ENCODE measurements around the gene ZNF263.

DNA sequence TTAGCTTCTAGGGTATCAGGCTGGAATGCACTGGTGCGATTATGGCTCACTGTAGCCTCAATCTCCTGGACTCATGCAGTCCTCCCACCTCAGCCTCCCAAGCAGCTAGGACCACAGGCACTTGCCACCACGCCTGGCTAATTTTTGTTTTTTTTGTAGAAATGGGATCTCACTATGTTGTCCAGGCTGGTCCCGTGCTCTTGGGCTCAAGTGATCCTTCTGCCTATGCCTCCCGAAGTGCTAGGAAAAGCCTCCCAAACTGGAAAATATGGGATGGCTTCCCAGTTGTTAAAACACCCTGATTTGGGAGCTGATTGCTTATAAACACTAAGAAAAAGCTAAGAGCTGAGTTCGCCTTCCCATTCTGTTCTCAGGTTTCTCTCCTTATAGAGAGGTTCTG lies 6.6 kb upstream of the ZNF263 start:
- TF ChIP-seq, protein P1, sequence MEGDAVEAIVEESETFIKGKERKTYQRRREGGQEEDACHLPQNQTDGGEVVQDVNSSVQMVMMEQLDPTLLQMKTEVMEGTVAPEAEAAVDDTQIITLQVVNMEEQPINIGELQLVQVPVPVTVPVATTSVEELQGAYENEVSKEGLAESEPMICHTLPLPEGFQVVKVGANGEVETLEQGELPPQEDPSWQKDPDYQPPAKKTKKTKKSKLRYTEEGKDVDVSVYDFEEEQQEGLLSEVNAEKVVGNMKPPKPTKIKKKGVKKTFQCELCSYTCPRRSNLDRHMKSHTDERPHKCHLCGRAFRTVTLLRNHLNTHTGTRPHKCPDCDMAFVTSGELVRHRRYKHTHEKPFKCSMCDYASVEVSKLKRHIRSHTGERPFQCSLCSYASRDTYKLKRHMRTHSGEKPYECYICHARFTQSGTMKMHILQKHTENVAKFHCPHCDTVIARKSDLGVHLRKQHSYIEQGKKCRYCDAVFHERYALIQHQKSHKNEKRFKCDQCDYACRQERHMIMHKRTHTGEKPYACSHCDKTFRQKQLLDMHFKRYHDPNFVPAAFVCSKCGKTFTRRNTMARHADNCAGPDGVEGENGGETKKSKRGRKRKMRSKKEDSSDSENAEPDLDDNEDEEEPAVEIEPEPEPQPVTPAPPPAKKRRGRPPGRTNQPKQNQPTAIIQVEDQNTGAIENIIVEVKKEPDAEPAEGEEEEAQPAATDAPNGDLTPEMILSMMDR (conservative IDR thresholded peaks at IDR 0.05) = no peak
- TF ChIP-seq ZFX (IDR thresholded peaks at IDR 0.05) = no peak

Data from C4-2B (cell line).